Inflammatory macrophage treated with lipopolysaccharide for 1 hour (primary cell): Measurements from ENCODE around the gene AFAP1L2.

Source experiments
- DNase-seq, 2 donors: peaks; one replicate each; pipeline ENCODE4 v3.0.0-alpha.2; 2020 to 2022

The AFAP1L2 gene

DNA sequence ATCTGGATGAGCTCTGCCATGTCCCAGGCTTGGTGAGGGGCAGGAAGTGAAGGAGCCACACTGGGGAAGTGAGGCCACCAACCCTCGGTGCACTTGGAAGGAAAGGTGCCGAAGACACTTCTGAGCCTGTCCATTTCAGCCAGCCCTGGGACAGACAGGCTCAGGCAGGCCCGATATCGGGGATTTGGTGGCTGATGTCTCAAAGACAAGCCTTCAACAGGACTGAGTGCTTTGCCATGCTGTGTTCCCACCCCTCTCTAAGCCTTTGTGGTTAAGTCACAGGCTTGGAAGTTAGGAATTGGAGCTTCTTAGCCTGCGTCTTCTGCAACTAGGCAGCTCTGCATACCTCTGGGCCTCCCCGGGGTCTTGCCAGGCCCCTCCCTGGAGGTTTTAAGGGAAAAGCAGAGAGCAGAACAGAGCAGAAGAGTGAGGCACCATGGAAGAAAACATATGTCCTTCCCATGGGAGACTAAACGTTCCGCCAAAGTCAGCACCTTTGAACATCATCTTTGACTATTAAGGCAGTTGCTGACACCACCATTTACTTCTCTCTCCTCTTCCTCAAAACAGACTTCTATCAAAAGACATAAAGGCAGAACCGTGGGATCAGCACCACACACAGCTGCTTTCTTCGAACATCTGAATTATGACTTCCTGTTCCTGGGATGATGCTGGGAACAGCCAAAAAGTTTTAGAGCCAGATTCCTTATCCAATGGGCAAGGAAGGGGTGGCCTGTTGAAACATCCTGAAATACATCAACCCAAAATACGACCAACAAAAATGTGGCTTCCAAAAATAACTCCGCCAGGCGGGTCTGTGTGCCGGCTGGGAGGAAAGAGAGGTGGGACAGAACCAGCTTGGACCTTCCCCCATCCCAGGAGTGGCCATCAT lies 71.8 kb downstream of the AFAP1L2 start:
- no peak for DNase-seq

DNA sequence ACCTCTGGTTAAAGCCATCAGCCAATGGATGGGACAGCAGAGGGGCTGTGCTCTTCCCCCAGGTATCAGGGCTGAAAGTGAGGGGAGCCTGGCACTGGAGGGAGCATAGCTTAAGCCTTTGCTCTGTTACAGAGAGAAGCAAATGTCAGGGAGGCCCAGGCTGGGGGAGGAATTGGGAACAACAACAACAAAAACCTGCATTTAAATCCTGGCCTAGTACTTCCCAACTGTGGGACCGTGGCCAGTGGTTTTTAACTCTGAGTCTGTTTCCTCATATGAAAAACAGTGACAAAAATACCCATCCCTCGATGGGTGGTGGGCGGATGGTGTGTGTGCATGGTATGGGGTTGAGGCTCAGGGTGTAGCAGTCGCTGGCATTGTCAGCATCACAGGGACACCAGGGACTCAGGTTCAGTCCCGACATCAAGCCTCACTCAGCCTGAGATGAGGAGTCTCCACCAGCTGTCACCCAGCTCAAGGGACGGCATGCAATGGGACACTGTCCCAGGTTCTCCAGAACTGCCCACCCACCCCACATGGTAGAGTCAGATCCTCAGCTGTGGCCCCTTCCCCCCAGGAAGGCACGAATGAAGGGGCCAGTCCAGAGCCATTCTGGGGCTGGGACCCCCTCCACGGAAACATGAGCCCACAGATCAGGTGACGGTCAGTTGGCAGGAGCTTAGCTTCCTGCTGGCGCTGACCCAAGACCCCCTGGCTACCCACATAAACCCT lies 74.5 kb downstream of the AFAP1L2 start:
- no peak for DNase-seq

DNA sequence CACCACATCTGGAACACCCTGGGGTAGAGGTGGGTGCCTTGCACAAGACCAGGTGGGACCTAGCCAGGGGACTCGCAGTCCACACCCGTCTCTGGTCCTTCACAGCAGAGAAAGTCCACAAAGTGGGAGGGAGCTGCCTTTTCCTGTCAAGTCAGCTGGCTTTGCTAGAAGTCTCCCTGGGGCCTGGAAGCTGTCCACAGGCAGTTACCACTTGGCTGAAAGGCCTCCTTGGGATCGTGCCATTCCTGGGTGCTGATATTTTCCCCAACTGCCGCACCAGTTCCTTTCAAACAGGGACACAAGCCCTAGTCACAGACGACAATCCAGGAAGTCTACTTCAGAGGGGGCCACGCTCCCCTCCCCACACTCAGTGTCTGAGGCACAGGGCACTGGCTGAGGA lies 75.4 kb downstream of the AFAP1L2 start:
- DNase-seq: no peak

DNA sequence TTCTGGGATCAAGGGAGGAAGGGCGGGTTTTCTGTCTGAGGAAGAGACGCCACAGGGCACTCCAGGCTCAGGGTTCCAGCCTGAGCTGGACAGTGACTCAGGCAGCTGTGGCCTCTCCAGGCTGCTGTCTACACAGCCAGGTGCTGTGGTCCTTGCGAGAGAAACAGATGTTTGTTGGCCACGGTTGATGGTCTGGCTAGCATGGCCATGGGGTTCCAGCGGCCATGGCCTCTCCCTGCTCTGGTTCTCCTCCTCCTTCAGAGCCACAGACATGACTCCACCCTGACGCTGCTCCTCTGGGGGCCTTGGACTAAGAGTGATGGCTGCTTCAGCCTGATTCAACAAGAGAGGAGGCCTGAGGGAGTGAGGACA lies 75.9 kb downstream of the AFAP1L2 start:
- DNase-seq: no peak

DNA sequence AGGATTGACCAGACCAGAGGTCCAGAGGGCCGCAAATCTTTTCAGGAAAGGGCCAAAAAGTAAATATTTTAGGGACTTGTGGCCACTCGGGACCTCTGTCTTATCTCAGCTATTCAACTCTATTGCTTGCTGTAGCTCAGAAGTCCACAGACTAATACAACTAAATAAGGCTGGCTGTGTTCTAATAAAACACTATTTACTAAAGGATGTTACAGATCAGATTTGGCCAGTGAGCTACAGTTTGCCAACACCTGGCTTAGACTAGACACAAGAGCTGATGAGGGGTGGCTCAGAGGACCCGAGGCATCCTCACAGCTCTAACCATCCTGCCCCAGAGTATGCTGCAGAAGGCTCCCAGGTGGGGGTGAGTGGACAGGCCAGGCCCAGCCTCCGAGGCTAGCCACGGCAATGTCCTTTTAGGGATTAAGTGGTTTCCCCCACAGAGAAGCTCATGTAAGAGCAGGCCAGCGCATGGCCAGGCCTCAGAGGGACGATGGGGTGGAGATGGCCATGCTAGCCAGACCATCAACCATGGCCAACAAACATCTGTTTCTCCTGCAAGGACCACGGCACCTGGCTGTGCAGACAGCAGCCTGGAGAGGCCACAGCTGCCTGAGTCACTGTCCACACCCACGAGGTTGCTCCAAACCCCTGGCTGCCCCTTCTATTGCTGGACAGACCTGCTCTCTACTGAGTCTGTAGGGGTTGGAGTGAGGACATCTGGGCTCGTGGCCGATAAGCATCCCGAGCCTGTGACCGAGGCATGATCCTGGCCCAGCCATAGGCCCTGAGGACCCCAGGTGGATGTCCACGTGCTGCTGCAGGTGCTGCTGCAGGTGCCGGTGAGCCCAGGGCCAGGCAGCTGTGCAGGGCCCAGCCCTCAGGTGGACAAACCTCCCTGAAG lies 76.5 kb downstream of the AFAP1L2 start:
- no peak for DNase-seq

DNA sequence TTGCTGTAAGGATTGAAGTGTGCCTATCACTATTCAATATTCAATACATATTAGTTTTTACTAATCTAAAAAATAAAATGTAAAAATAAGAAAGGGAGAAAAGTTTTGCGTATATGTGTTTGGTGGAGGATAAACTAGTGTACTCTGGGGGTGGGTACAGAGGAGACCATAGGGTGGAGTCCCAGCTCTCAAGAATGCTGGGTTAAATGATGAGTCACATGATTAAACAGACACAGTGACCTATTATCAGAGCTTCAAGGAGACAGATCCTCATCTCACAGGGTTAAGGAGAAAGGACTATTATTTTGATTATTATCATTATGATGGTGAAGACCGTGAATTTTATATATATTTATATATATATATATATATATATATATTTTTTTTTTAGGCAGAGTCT lies 77.5 kb downstream of the AFAP1L2 start:
- no peak for DNase-seq

DNA sequence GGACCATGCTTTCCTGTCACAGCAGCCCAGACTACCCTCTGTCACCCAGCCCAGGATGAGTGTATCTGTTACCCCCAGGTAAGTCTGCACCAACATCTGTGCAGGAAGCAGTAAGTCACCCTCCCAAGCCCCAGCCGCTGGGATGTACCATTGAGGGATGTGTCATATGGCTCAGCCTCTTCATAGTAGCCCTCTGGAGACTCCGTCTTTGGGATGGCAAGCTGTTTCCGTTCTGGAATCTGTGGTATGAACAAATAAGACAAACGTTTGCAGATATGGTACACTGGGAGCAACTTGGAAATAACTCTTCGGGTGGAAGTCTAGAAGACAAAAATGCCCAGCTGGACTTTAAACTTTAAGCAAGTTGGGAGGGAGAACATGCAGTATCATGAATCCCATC lies 81.3 kb downstream of the AFAP1L2 start:
- no peak for DNase-seq

DNA sequence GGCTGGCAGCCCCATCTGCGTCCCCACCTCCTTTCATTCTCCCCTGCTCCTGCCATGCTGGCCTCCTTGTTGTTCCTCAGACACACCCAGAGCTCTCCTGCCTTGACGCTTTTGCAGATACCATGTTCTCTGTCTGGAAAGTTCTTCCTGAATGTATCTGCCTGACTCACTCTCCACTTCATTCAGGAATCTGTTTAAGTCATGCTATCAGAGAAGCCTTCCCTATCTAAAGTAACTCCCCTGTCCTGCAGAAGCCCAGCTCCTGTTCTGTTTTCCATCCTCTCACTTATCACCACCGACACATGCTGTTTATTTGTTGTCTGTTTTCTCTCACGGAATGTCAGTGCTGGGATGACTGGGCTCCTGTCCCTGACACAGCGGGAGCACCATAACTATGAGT lies 82.0 kb downstream of the AFAP1L2 start:
- DNase-seq: no peak

DNA sequence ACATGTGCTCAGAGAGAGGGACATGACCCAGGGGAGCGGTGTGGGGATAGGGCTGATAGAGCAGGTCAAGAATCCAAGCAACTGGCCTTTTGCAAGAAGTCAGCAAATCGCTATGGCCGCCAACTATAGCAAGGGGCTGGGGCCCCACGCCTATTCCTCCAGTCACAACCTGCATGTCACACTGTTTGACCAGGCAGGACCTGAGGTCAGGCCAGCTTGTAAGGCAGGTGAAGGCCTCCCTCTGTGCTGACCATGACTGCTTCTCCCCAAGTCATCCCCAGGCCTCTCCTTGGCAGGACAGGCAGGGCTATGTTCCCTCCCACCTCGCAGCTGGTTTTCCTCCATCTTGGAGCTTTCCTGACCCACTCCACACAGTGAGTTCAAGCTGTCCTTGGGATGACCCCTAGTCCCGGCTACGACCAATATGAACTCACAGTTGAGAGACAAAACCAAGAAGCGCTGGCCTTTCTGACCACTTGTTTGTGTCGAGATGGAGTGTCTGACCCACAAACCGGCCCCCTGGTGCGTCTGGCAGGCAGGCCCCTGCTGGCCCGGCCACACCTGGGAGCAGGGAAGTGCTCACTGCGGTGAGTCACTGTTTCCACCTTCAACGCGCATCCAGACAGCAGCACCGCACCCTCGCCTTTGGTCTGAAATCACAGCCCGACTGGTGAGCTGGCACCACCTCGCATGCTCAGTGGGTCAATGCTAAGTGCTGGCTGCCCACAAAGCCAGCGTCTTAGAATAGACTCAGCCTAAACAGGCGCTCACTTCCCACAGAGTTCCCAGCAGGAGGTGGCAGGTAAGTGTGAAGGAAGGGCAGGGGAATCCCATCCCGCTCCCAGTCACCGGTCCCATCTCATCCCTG lies 83.8 kb downstream of the AFAP1L2 start:
- DNase-seq: no peak

DNA sequence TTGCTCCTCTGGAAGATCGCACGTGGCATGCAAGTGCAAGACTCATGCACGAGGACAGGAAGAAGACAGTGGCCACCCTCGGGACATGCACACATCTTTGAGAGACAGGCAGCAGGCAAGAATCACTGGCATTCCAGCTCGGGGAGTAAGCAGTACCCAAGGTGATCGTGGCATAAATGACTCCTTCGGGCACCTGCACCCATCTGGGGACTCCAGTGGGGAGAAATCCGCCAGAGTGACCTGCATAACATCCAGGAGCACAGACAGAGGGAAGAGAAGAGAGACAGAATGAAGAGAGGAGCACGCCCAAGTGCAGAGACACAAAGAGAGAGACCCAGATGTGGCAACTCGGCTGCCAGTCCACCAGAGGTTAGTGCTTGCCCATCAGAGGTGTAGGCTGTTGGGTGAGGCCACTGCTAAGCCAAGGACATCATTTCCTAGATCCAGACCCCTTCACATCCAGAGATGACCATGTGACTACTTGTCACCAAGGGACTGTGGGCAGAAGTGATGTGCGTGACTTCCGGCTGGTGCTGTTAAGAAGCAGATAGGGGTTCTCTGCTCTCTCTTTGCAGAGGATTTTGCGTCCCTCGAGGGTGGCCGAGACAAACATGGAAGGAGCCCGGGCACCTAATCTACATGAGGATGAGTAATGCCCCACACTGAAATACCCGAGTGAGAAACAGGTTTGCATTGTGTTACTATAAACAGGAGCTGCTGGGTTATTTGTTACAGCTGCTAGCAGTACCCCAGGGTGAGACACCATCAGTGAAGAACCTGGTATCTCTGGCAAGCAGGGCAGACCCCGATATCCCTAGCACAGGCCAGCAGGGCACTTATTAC lies 84.7 kb downstream of the AFAP1L2 start:
- no peak for DNase-seq

DNA sequence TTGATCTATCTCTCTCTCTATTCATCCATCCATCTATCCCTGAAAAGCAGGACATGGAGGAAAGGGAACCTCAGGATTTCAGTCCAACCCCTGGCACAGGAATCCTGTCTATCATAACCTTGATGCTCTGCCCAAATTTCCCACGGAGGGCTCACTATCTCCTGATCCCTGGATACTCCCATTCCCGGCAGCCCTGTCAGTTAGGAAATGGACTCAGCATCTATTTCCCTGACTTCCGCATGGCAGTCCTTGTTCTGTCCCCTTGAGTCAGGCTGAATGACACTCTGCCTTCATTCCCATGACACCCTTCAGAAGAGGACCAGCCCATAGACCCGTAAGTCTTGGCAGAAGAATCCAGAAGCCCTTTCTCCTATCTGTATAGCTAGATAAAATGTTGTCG lies 87.6 kb downstream of the AFAP1L2 start:
- no peak for DNase-seq

DNA sequence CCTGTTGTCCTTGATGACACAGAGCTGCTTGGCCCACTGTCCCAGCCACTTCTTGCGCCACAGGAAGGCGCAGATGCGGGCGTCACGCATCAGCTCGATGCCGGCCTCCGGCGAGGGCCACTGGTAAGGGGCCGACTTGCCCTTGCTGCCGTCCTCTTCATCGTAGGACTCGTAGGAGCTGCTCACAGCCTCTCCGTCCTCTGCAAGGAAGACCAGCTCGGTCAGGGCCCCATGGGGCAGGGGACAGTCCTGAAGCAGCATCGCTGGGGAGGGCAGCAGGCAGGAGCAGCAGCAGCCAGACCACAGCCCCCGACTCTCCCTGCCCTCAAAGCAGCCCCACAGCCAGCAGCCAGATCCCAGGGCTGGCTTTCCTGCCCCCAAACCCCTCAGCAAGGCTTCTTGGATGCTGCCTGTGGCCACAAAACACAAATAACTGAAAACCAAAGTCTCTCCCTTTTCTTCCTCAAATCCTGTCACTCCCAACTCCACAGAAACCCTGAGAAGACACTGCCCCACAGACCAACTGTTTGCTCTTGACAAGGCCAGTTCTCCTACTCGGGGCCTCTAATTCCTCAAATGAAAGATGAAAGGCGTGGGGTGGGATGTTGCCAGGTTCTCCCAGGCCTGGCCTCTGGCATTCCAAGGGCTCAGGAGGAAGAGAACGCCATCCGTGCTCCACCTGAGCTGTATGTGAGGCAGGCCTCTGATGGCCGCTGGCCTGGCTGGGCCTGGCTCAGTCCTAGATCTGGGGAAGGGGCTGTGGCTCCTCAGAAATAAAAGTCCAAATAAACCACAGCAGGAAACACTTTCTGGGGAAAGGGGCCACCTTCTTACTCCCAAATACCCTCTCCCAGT lies 88.5 kb downstream of the AFAP1L2 start:
- no peak for DNase-seq

DNA sequence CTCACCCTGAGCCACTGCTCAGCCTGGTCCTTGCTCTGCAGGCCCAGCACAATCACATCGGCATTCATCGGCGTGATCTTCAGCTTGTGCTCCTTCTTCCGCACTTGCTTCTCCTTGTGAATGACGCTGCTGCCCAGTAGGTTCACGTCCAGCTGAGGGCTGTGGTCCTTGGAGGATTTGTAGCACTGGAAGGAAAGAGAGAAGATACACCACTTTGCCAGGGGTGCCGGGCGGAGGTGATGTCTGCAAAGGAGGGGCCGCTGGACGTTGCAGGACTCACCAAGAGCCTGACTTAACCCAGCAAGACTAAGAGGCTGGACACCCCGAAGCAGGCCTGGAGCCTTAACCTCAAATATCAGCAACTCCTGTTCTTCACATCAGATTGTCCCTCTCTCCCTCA lies 90.4 kb downstream of the AFAP1L2 start:
- no peak for DNase-seq

DNA sequence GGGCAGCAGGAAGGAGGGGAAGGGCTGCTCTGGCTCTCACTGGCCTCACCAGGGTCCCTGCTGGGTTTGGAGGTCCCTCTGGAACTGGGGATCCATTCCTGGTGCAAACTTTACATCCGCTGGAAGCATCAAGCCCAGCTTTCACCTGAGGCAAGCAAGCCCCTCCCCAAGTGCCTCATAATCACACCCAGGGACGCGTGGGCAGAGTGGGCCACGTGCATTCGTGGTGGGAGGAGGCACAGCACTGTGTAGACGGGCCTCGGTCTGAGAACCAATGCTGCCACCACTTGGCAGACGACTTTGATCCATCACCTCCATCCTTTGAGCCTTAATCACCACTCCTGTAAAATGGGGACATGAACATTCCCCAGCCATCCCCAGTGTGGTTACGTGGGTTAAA lies 91.2 kb downstream of the AFAP1L2 start:
- no peak for DNase-seq

DNA sequence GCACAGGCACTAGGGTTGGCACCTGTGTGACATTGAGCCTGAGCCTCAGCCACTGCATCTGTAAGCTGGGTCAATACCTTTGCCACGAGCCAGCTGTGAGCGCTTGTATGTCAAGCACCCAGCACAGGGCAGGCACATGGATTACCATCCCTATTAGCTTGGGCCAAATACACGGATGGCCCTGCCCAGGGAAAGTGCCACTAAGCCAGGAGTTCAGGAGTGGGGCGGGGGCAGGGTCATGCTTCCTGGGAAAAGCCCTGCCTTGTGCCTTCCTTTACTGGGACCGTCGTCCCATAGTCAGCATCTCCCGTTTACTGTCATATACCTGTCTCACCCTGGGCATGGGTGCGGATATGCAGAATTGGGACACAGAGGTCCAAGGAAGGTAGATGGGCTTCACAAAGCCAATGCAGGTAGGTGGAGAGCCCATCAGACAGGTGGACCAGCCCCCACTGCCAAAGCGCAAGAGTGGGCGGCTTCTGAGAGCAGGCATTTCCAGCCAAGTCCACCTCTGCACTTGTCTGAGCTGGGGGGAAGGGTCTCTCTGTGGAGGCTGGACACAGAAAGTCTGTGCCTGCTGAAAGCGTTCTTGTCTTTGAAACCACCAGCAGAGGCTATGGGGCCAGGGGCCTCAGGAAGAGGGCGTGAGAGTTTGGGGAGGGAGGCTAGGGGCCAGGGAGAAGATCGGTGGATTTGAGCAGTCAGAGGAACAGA lies 92.6 kb downstream of the AFAP1L2 start:
- DNase-seq: no peak

DNA sequence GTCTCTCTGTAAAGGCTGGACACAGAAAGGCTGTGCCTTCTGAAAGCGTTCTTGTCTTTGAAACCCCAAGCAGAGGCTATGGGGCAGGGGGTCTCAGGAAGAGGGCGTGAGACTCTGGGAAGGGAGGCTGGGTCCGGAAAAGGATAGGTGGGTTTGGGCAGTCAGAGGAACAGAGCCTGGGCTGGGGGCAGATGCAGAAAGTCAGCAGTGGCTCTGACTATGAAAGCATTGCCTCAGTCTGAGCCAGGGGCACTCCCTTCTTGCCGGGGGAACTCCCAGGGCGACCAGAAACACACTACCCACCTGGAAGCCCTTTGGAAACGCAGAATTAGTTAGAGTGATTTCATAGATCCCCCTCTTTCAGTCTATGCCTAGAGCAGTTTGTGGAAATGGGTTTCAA lies 93.3 kb downstream of the AFAP1L2 start:
- DNase-seq: no peak

DNA sequence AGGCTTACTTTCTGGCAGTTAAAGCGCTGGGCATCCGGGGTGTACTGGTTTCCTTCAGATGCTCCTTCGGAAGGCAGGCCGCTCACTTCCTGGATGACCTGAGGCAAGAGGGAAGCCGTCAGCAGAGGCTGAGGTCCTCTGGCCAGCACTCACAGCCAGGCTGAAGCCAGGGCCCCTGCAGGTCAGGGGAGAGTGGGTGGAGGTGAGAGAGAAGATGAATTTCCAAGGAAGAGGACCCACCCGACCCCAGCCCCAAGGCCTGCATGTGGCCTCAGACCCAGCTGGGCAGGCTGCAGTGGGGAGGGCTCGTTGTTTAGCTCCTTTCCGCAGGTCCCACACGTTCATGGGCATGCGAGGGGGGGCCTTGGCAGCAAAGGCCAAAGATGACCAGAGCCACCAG lies 94.0 kb downstream of the AFAP1L2 start:
- DNase-seq: no peak

DNA sequence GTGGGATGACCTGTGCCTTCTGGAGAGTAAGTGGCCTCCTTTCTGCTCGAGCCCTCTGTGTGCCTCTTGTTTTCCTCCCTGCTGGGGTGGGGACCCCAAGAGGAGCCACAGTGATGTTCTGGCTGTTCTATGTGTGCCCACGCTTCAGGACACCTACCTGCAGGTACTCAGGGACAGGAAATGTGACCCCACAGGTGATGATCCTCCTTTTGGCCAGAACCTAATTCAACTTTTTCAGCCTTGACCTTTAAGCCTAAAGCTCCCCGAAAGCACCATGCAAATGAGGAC lies 95.0 kb downstream of the AFAP1L2 start:
- DNase-seq: no peak

DNA sequence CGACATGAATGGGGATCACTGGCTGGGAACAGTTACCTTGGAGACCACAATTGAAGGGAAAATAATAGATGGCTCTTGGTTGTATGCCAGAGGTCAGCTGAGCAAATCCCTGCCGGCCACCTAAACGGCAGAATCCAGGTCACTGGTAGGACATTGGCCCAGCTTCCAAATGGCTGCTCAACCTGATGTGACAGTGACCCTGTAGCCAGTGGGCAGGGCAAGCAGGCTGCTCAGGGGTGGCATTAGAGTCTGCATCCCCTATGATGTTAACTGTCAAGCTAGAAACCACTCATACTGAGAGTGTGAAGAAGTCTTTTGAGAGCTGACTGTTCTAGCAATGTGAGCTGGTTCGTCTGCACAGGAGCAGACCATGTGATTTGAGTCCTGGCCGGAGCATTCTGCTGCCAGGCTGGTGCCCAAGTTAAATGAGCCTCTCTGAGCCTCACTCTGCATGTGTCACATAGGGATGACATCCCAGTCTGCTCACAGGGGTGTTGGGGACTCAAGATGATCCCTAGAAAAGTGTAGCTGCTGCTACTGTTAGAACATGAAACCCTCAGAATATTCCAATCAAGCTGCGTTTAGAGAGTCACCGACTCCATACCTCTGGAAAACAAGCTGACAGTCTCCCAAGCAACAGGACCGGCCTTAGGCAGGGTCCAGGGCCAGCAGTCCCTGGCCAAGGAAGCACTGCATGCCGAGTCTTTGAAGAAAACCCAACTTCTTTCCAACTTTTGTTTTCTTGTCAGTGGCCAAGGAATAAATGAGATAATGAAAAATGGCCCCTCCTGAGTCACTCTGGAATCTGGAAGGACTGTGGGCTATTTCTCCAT lies 95.6 kb downstream of the AFAP1L2 start:
- no peak for DNase-seq
